MM.1S (cell line): Measurements from ENCODE around the gene SERPINA12.

Experiments used
- CTCF ChIP-seq: fragments of 300-600 bp; sonication (generic); IDR thresholded peaks from 2 replicates; pipeline ENCODE4 v1.5.1; 2016; ENCODE audit warnings: antibody characterized with exemption, low read length, mixed read lengths
- EZH2 ChIP-seq: fragments of 300-600 bp; sonication (generic); optimal IDR thresholded peaks from 2 replicates; pipeline ENCODE3; 2017; ENCODE audit warnings: low read depth, mild to moderate bottlenecking, antibody characterized with exemption, low read length, mixed read lengths

GRCh38 chr14:94470311-94470710 lies 39.0 kb downstream of the SERPINA12 start:
- TF ChIP-seq CTCF (no peak), EZH2 (no peak)
